Left kidney (tissue), 1 donor: ENCODE data around the gene RPS14. TPM values are rescaled to one million over a fixed set of nuclear protein-coding genes. Genes with fewer than 3 reads are reported as not detected.

Experiments
- polyA plus RNA-seq: library from polyadenylated mRNA; unstranded; fragments of 120-200 nt; gene quantifications from one replicate; pipeline ENCODE4 v1.2.1, GENCODE V29; 2013; ENCODE audit not compliant: insufficient read length

Gene RPS14
- polyA plus RNA-seq, 1 donor, result 1,953 TPM

Other genes starting within 250 kb of the RPS14 start
- gene CAMK2A, start 160.0 kb downstream of the RPS14 start, polyA plus RNA-seq, result 4.6 TPM
- 2.6 TPM for gene ARSI, start 146.8 kb downstream of the RPS14 start, polyA plus RNA-seq
- 33.9 TPM for gene TCOF1, start 92.0 kb downstream of the RPS14 start, polyA plus RNA-seq
- gene CD74, start 36.8 kb downstream of the RPS14 start, polyA plus RNA-seq, result 230 TPM
- 54.9 TPM for gene NDST1, start 58.4 kb upstream of the RPS14 start, polyA plus RNA-seq
- gene SYNPO, start 190.9 kb upstream of the RPS14 start, polyA plus RNA-seq, result 85.9 TPM
- gene MYOZ3, start 211.5 kb upstream of the RPS14 start, polyA plus RNA-seq, result 6.9 TPM